ENCODE results near the gene UBE2D1. TPM values are rescaled to one million over a fixed set of nuclear protein-coding genes. Genes with fewer than 3 reads are reported as not detected.

The UBE2D1 gene
- total and polyA plus RNA-seq, 2 of the 13 experiments (the other 11 are each of a cell fraction or from before 2014, with no cell fraction given): 6.2 to 13.8 TPM

GRCh38 chr10:58302254-58302653, 32.6 kb upstream of the UBE2D1 start:
- Histone ChIP-seq H4K20me1 (ENCODE audit: insufficient read depth, low read length) (no peaks in the 10 kb centered on the region), H3K9ac (ENCODE audit: insufficient read depth, low read depth, low read length) (no peak overlapping the region), H3K27ac (ENCODE audit: extremely low read length, insufficient read depth, low read length) (no peak overlapping the region), H3K36me3 (replicated peaks in 1 of 2; ENCODE audit: control insufficient read depth in 1 of 2, insufficient read depth in 2 of 2, low read length in 2 of 2) (no peaks in the 10 kb centered on the region), H3K9me3 (ENCODE audit: low read length) (no peaks in the 10 kb centered on the region), H3K27me3 (ENCODE audit: control insufficient read depth in 1 of 2, insufficient read depth in 2 of 2, low read length in 2 of 2) (no peaks in the 10 kb centered on the region), H3K4me1 (ENCODE audit: insufficient read depth, low read length) (peaks cover 47% of the 10 kb centered on the region), H3K79me2 (ENCODE audit: insufficient read depth, low read length) (no peaks in the 10 kb centered on the region), H3K4me3 (replicated peaks in 1 of 3; ENCODE audit: insufficient read depth in 1 of 3, low read depth in 2 of 3, low read length in 3 of 3) (no peak overlapping the region), H3K4me2 (ENCODE audit: low read depth, low read length) (no peak overlapping the region), H2AFZ (ENCODE audit: low read length) (no peak overlapping the region)
- intact Hi-C loops (cut with micrococcal nuclease; ENCODE audit: unreplicated experiment): loop anchor here (5.0 to 10.0 kb wide), 2 partner anchors 210 to 343 kb away; partner anchors contain the start of gene BICC1
- TF ChIP-seq SATB2 (CRISPR knock-in tag; IDR thresholded peaks at IDR 0.05): no peak
- TF ChIP-seq NFRKB (IDR thresholded peaks at IDR 0.05): no peak
- no peak for TF ChIP-seq ZNF589 (CRISPR knock-in tag; conservative IDR thresholded peaks at IDR 0.05)
- TF ChIP-seq GRHL1 (CRISPR knock-in tag; conservative IDR thresholded peaks at IDR 0.05): no peak
- no peak for TF ChIP-seq ETV5 (CRISPR knock-in tag; IDR thresholded peaks at IDR 0.05; ENCODE audit: borderline replicate concordance)
- no peak for TF ChIP-seq ARNTL (CRISPR knock-in tag; IDR thresholded peaks at IDR 0.05)
- no peak for TF ChIP-seq MLXIP (CRISPR knock-in tag; IDR thresholded peaks at IDR 0.05; ENCODE audit: borderline replicate concordance)
- TF ChIP-seq CENPX (CRISPR knock-in tag; IDR thresholded peaks at IDR 0.05): no peak
- no peak for TF ChIP-seq ZNF709 (CRISPR knock-in tag; IDR thresholded peaks at IDR 0.05)
- no peak for TF ChIP-seq NFYB (CRISPR knock-in tag; IDR thresholded peaks at IDR 0.05)
- no peak for TF ChIP-seq ZFP36 (IDR thresholded peaks at IDR 0.05; ENCODE audit: borderline replicate concordance, low read depth, low read length, partially characterized antibody)
- no peak for TF ChIP-seq ZNF12 (CRISPR knock-in tag; IDR thresholded peaks at IDR 0.05)
- no peak for TF ChIP-seq SP5 (CRISPR knock-in tag; IDR thresholded peaks at IDR 0.05; ENCODE audit: borderline replicate concordance, low read depth)
- TF ChIP-seq NFYC (CRISPR knock-in tag; IDR thresholded peaks at IDR 0.05): no peak
- no peak for TF ChIP-seq ZNF580 (CRISPR knock-in tag; IDR thresholded peaks at IDR 0.05; ENCODE audit: borderline replicate concordance, low read depth)
- TF ChIP-seq ZNF614 (CRISPR knock-in tag; IDR thresholded peaks at IDR 0.05; ENCODE audit: borderline replicate concordance): no peak
- TF ChIP-seq DNMT3B (CRISPR knock-in tag; conservative IDR thresholded peaks at IDR 0.05): no peak
- TF ChIP-seq IRF1 (CRISPR knock-in tag; IDR thresholded peaks at IDR 0.05; ENCODE audit: low read depth): no peak
- TF ChIP-seq HNRNPL (IDR thresholded peaks at IDR 0.05; ENCODE audit: low read depth, low read length): no peak
- ChIA-PET POLR2A (no interaction called here), CTCF (ENCODE audit: low intra/inter-chr PET ratio, low total read pairs) (no interaction called here)
- in situ Hi-C loops (cut with HindIII; ENCODE audit: extremely low pct_ligation_motif_present, low pct_unique_long_range_greater_than_20kb): loop anchor here (5.0 to 10.0 kb wide), 2 partner anchors 85 to 213 kb away; partner anchors contain the start of genes BICC1 and TFAM
- DNase-seq (ENCODE audit: low spot score): no peak
- WGBS (ENCODE audit: low lambda C conversion rate): 2% methylated on average over 2 of the region's 2 CpGs
- no TSS peak for BruUV-seq (replicated peaks)
- no peak for FAIRE-seq
- ATAC-seq: no peak

Measured in HepG2 (cell line).